Chondrocyte (in vitro differentiated cells): ENCODE results near the gene FEM1B. TPM values are rescaled to one million over a fixed set of nuclear protein-coding genes. Genes with fewer than 3 reads are reported as not detected.

Experiments
- DNase-seq: peaks from one replicate; pipeline ENCODE4 v3.0.0; 2021; ENCODE audit warnings: mixed read lengths, low spot score
- H3K27ac Mint-ChIP-seq: one replicate; pipeline ENCODE4 v1.8.0; 2021; ENCODE audit warnings: mild to moderate bottlenecking, moderate library complexity, mixed read lengths; ENCODE audit not compliant: unreplicated experiment
- H3K27me3 Mint-ChIP-seq: 2 replicates; pipeline ENCODE4 v1.8.0; 2021; ENCODE audit warnings: low read depth, mixed read lengths
- H3K36me3 Mint-ChIP-seq: 2 replicates; pipeline ENCODE4 v1.8.0; 2021; ENCODE audit warnings: low read depth, mixed read lengths
- H3K4me1 Mint-ChIP-seq: 2 replicates; pipeline ENCODE4 v1.8.0; 2021; ENCODE audit warnings: low read depth, mild to moderate bottlenecking, mixed read lengths
- H3K4me3 Mint-ChIP-seq: one replicate; pipeline ENCODE4 v1.8.0; 2021; ENCODE audit warnings: mild to moderate bottlenecking, moderate library complexity, mixed read lengths; ENCODE audit not compliant: unreplicated experiment
- H3K9me3 Mint-ChIP-seq: 2 replicates; pipeline ENCODE4 v1.8.0; 2021; ENCODE audit warnings: low read depth, mixed read lengths
- total RNA-seq: library from RNA; stranded (reverse); gene quantifications from 3 replicates; pipeline ENCODE4 v1.2.1, GENCODE V29; 2021
- TF ChIP-seq, protein P1 (sequence below): fragments of 200-600 bp; sonication (generic); IDR thresholded peaks from 2 replicates; pipeline ENCODE4 v1.5.0; 2021; ENCODE audit warnings: antibody characterized with exemption, mild to moderate bottlenecking, moderate library complexity

The FEM1B gene
- total RNA-seq, 1 donor from 2014 or later = 52.7 TPM

DNA sequence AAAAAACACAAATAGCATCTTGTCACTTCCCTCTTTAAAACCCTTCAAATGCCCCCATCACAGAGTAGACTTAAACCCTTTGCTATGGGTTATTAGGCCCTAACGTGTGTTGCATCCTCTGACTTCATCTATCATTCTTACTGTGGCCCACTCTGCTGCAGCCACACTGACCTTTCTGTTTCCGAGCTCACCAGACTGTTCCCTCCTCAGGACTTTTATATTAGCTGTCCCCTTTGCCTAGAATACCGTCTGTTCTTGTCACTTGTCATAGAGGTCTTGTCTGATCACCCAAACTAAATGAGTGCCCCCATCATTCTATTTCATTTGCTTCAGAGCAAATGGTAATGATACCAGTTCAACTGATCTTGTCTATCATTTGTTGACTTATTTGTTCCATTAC is 877 bp upstream of the FEM1B start:
- Mint-ChIP-seq H3K27me3 (no peaks in the 10 kb centered on the region), H3K36me3 (peaks cover 5% of the 10 kb centered on the region), H3K27ac (peak overlapping the region; percentile 97), H3K4me3 (peak overlapping the region; percentile 98), H3K9me3 (no peaks in the 10 kb centered on the region), H3K4me1 (peaks cover 66% of the 10 kb centered on the region)
- TF ChIP-seq, protein P1, sequence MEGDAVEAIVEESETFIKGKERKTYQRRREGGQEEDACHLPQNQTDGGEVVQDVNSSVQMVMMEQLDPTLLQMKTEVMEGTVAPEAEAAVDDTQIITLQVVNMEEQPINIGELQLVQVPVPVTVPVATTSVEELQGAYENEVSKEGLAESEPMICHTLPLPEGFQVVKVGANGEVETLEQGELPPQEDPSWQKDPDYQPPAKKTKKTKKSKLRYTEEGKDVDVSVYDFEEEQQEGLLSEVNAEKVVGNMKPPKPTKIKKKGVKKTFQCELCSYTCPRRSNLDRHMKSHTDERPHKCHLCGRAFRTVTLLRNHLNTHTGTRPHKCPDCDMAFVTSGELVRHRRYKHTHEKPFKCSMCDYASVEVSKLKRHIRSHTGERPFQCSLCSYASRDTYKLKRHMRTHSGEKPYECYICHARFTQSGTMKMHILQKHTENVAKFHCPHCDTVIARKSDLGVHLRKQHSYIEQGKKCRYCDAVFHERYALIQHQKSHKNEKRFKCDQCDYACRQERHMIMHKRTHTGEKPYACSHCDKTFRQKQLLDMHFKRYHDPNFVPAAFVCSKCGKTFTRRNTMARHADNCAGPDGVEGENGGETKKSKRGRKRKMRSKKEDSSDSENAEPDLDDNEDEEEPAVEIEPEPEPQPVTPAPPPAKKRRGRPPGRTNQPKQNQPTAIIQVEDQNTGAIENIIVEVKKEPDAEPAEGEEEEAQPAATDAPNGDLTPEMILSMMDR = no peak
- DNase-seq = no peak

DNA sequence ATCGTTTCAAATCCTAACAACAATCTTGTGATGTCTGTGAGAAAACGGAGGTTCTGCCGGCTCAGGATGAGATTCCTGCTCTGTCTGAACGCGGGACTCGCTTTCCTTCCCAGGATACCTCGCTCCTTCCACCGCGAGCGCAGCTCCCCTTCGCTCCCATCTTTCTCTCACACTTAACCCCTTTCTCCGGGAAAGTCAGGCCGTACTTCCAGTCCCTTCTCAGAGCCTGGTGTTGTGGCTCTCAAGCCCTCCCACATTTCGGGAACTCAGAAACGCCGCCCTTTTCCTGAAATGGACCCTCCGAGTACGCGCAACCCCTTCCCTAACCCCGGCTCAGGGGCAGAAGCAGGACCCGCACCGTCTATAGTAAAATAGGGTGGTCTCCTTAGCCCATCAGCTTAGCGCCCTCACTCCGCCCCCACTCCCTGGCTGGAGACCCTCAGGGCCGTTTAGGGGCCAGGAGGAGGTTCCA is 378 bp upstream of the FEM1B start:
- no peak for DNase-seq

DNA sequence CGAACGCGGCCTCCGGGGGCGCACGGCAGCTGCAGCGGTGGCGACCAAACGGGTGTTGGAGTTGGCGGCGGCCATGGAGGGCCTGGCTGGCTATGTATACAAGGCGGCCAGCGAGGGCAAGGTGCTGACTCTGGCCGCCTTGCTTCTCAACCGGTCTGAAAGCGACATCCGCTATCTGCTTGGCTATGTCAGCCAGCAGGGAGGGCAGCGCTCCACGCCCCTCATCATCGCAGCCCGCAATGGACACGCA is 725 bp downstream of the FEM1B start:
- peaks cover 5% of the 10 kb centered on the region for H3K36me3 Mint-ChIP-seq
- TF ChIP-seq, protein P1 = peak; percentile 19
- DNase-seq = peak; percentile 95
- peak overlapping the region; percentile 98 for H3K4me3 Mint-ChIP-seq
- no peaks in the 10 kb centered on the region for H3K9me3 Mint-ChIP-seq
- peaks cover 62% of the 10 kb centered on the region for H3K4me1 Mint-ChIP-seq
- no peaks in the 10 kb centered on the region for H3K27me3 Mint-ChIP-seq
- H3K27ac Mint-ChIP-seq = peak overlapping the region; percentile 99

More for the DNA sequence above, 378 bp upstream of the FEM1B start:
- Mint-ChIP-seq H3K36me3 (peaks cover 5% of the 10 kb centered on the region), H3K27ac (peak overlapping the region; percentile 97), H3K4me3 (peak overlapping the region; percentile 98), H3K4me1 (peaks cover 66% of the 10 kb centered on the region), H3K27me3 (no peaks in the 10 kb centered on the region), H3K9me3 (no peaks in the 10 kb centered on the region)
- TF ChIP-seq, protein P1 = no peak

DNA sequence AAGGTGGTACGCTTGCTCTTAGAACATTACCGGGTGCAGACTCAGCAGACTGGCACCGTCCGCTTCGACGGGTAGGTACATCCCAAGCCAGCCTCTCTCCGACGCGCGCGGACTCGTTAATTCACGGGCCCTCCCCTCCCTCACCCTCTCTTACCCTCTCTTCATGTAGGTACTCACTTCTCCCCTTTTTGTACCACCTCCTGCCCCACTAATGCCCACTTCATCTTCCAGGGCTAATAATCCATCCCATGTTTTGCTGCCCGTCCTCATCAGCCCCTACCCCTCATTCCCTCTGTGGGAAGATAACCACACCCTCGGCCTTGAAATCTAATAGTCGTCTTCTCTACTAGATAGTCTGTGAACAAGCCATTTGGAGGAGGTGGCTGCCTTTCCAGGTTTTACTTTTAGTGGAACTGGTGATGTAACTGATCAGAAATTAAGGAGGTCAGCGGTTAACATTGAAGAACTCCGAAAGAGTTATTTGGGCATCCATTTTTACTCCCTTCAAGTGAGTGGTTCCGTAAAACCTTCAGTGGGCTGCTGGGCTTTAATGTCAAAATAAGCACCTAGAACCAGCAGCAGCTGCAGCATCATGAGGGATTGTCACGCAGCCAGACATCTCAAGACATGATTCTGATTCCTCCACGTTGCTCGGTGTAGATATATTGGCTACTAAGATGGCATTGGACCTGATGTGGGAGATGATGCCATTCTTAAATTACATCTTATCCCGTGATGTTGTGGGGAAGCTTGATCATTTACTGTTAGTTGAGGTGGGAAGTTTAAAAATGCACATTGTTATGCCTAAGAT is 1.3 kb downstream of the FEM1B start:
- DNase-seq = no peak

More for the DNA sequence above, 1.3 kb downstream of the FEM1B start:
- Mint-ChIP-seq H3K9me3 (no peaks in the 10 kb centered on the region), H3K27ac (peak overlapping the region; percentile 99), H3K36me3 (peaks cover 5% of the 10 kb centered on the region), H3K4me3 (peak overlapping the region; percentile 98), H3K4me1 (peaks cover 60% of the 10 kb centered on the region), H3K27me3 (no peaks in the 10 kb centered on the region)
- TF ChIP-seq, protein P1 = no peak
